ENCODE measurements around the gene B4GALT6.
A peak's percentile ranks its signal among the peaks of the same experiment; 100 is the strongest.

The B4GALT6 gene

GRCh38 chr18:31647127-31647753 lies 37.1 kb downstream of the B4GALT6 start:
- peaks cover 13% of the 10 kb centered on the region for H3K4me1 Mint-ChIP-seq (ENCODE audit: low read depth)
- H3K4me3 Mint-ChIP-seq = no peak overlapping the region
- no peak overlapping the region for H3K27ac Mint-ChIP-seq
- no peaks in the 10 kb centered on the region for H3K27me3 Mint-ChIP-seq
- H3K36me3 Mint-ChIP-seq (ENCODE audit: low read depth) = no peaks in the 10 kb centered on the region
- intact Hi-C loops (cut with micrococcal nuclease) = no loop called here
- H3K9me3 Mint-ChIP-seq = no peaks in the 10 kb centered on the region

- intact Hi-C loops (cut with micrococcal nuclease) = no loop called here
- Mint-ChIP-seq H3K36me3 (ENCODE audit: low read depth) (no peaks in the 10 kb centered on the region), H3K27me3 (no peaks in the 10 kb centered on the region), H3K27ac (peak overlapping the region; percentile 12), H3K4me1 (ENCODE audit: low read depth) (peaks cover 8% of the 10 kb centered on the region), H3K4me3 (no peak overlapping the region), H3K9me3 (no peaks in the 10 kb centered on the region)
These were observed 37.9 kb downstream of the B4GALT6 start for GRCh38 chr18:31646332-31647126.

GRCh38 chr18:31645411-31645810 lies 39.0 kb downstream of the B4GALT6 start:
- H3K27me3 Mint-ChIP-seq = no peaks in the 10 kb centered on the region
- H3K27ac Mint-ChIP-seq = no peak overlapping the region
- intact Hi-C loops (cut with micrococcal nuclease) = no loop called here
- no peaks in the 10 kb centered on the region for H3K36me3 Mint-ChIP-seq (ENCODE audit: low read depth)
- no peaks in the 10 kb centered on the region for H3K9me3 Mint-ChIP-seq
- H3K4me3 Mint-ChIP-seq = no peak overlapping the region
- peaks cover 8% of the 10 kb centered on the region for H3K4me1 Mint-ChIP-seq (ENCODE audit: low read depth)

GRCh38 chr18:31643003-31643402 lies 41.4 kb downstream of the B4GALT6 start:
- no peak overlapping the region for H3K27ac Mint-ChIP-seq
- H3K36me3 Mint-ChIP-seq (ENCODE audit: low read depth) = no peaks in the 10 kb centered on the region
- no peaks in the 10 kb centered on the region for H3K27me3 Mint-ChIP-seq
- no peak overlapping the region for H3K4me3 Mint-ChIP-seq
- peaks cover 8% of the 10 kb centered on the region for H3K4me1 Mint-ChIP-seq (ENCODE audit: low read depth)
- intact Hi-C loops (cut with micrococcal nuclease) = no loop called here
- H3K9me3 Mint-ChIP-seq = no peaks in the 10 kb centered on the region

- intact Hi-C loops (cut with micrococcal nuclease) = no loop called here
- H3K27ac Mint-ChIP-seq = no peak overlapping the region
- H3K36me3 Mint-ChIP-seq (ENCODE audit: low read depth) = no peaks in the 10 kb centered on the region
- H3K4me3 Mint-ChIP-seq = no peak overlapping the region
- peaks cover 7% of the 10 kb centered on the region for H3K4me1 Mint-ChIP-seq (ENCODE audit: low read depth)
- no peaks in the 10 kb centered on the region for H3K9me3 Mint-ChIP-seq
- H3K27me3 Mint-ChIP-seq = no peaks in the 10 kb centered on the region
These were observed 46.9 kb downstream of the B4GALT6 start for GRCh38 chr18:31637445-31637844.

GRCh38 chr18:31636387-31636786 lies 48.0 kb downstream of the B4GALT6 start:
- Mint-ChIP-seq H3K9me3 (no peaks in the 10 kb centered on the region), H3K4me1 (ENCODE audit: low read depth) (peaks cover 7% of the 10 kb centered on the region), H3K4me3 (no peak overlapping the region), H3K36me3 (ENCODE audit: low read depth) (no peaks in the 10 kb centered on the region), H3K27me3 (no peaks in the 10 kb centered on the region), H3K27ac (no peak overlapping the region)
- intact Hi-C loops (cut with micrococcal nuclease) = no loop called here

- Mint-ChIP-seq H3K9me3 (no peaks in the 10 kb centered on the region), H3K4me3 (no peak overlapping the region), H3K36me3 (ENCODE audit: low read depth) (no peaks in the 10 kb centered on the region), H3K27me3 (no peaks in the 10 kb centered on the region), H3K27ac (no peak overlapping the region), H3K4me1 (ENCODE audit: low read depth) (peaks cover 12% of the 10 kb centered on the region)
- intact Hi-C loops (cut with micrococcal nuclease) = no loop called here
These were observed 50.1 kb downstream of the B4GALT6 start for GRCh38 chr18:31634331-31634713.

GRCh38 chr18:31633392-31634330 lies 50.7 kb downstream of the B4GALT6 start:
- no peaks in the 10 kb centered on the region for H3K36me3 Mint-ChIP-seq (ENCODE audit: low read depth)
- no peaks in the 10 kb centered on the region for H3K9me3 Mint-ChIP-seq
- H3K27ac Mint-ChIP-seq = no peak overlapping the region
- intact Hi-C loops (cut with micrococcal nuclease) = no loop called here
- no peak overlapping the region for H3K4me3 Mint-ChIP-seq
- peaks cover 12% of the 10 kb centered on the region for H3K4me1 Mint-ChIP-seq (ENCODE audit: low read depth)
- no peaks in the 10 kb centered on the region for H3K27me3 Mint-ChIP-seq

GRCh38 chr18:31632356-31632755 lies 52.0 kb downstream of the B4GALT6 start:
- peaks cover 12% of the 10 kb centered on the region for H3K4me1 Mint-ChIP-seq (ENCODE audit: low read depth)
- H3K27me3 Mint-ChIP-seq = no peaks in the 10 kb centered on the region
- H3K4me3 Mint-ChIP-seq = no peak overlapping the region
- intact Hi-C loops (cut with micrococcal nuclease) = no loop called here
- no peaks in the 10 kb centered on the region for H3K9me3 Mint-ChIP-seq
- no peak overlapping the region for H3K27ac Mint-ChIP-seq
- no peaks in the 10 kb centered on the region for H3K36me3 Mint-ChIP-seq (ENCODE audit: low read depth)

GRCh38 chr18:31631526-31631925 lies 52.9 kb downstream of the B4GALT6 start:
- Mint-ChIP-seq H3K4me1 (ENCODE audit: low read depth) (peaks cover 12% of the 10 kb centered on the region), H3K9me3 (no peaks in the 10 kb centered on the region), H3K36me3 (ENCODE audit: low read depth) (no peaks in the 10 kb centered on the region), H3K4me3 (no peak overlapping the region), H3K27ac (no peak overlapping the region), H3K27me3 (no peaks in the 10 kb centered on the region)
- intact Hi-C loops (cut with micrococcal nuclease) = no loop called here

GRCh38 chr18:31630549-31630948 lies 53.8 kb downstream of the B4GALT6 start:
- H3K27me3 Mint-ChIP-seq = no peaks in the 10 kb centered on the region
- H3K9me3 Mint-ChIP-seq = no peaks in the 10 kb centered on the region
- H3K27ac Mint-ChIP-seq = no peak overlapping the region
- H3K4me1 Mint-ChIP-seq (ENCODE audit: low read depth) = peaks cover 12% of the 10 kb centered on the region
- H3K36me3 Mint-ChIP-seq (ENCODE audit: low read depth) = no peaks in the 10 kb centered on the region
- H3K4me3 Mint-ChIP-seq = no peak overlapping the region
- intact Hi-C loops (cut with micrococcal nuclease) = no loop called here

- Mint-ChIP-seq H3K27me3 (no peaks in the 10 kb centered on the region), H3K36me3 (ENCODE audit: low read depth) (no peaks in the 10 kb centered on the region), H3K27ac (no peak overlapping the region), H3K4me3 (no peak overlapping the region), H3K4me1 (ENCODE audit: low read depth) (peaks cover 6% of the 10 kb centered on the region), H3K9me3 (no peaks in the 10 kb centered on the region)
- intact Hi-C loops (cut with micrococcal nuclease) = no loop called here
These were observed 58.0 kb downstream of the B4GALT6 start for GRCh38 chr18:31626409-31626808.

GRCh38 chr18:31624892-31625640 lies 59.3 kb downstream of the B4GALT6 start:
- Mint-ChIP-seq H3K9me3 (no peaks in the 10 kb centered on the region), H3K36me3 (ENCODE audit: low read depth) (no peaks in the 10 kb centered on the region), H3K27me3 (no peaks in the 10 kb centered on the region), H3K4me3 (no peak overlapping the region), H3K27ac (no peak overlapping the region), H3K4me1 (ENCODE audit: low read depth) (peaks cover 6% of the 10 kb centered on the region)
- intact Hi-C loops (cut with micrococcal nuclease) = no loop called here

Measured in dendritic cell treated with granulocyte-macrophage colony-stimulating factor and Interleukin-4, amounts not matched to agents 40 ng/mL and 50 ng/mL, for 4 days (primary cell).